Endothelial cell of umbilical vein (primary cell): ENCODE measurements around the gene TRIM22. TPM values are rescaled to one million over a fixed set of nuclear protein-coding genes. Genes with fewer than 3 reads are reported as not detected.

Source experiments
- BruUV-seq: library from RNA; stranded (reverse); fragments of 400-500 nt; replicated peaks from 2 replicates; lab custom pipeline; 2021; lab: Mats Ljungman, UMichigan
- CTCF ChIA-PET: fragments of 300-600, 350-600 bp; sonication (Branson Sonifier 250); formaldehyde crosslinking; loops from one replicate; lab custom pipeline; 2021; ENCODE audit warnings: antibody characterized with exemption, inconsistent platforms; lab: Charles Lee
- POLR2A ChIA-PET: fragments of 300-600, 350-600 bp; sonication (Branson Sonifier 250); formaldehyde crosslinking; loops from one replicate; lab custom pipeline; 2021; ENCODE audit warnings: antibody characterized with exemption, inconsistent platforms; lab: Charles Lee
- DNase-seq: peaks from one replicate; pipeline ENCODE4 v3.0.0-alpha.2; 2011; ENCODE audit warnings: low read depth, low spot score
- FAIRE-seq: peaks from 2 replicates; lab custom pipeline; 2011; peaks lifted over from hg19 to GRCh38; lab: Jason Lieb, UNC
- H2AFZ ChIP-seq: 2 replicates; pipeline ENCODE4 v1.6.0; 2012; ENCODE audit warnings: low read depth, low read length, control low read depth, inconsistent platforms
- H3K27ac ChIP-seq: 2 replicates; pipeline ENCODE4 v1.5.1; 2011; ENCODE audit warnings: low read depth, mild to moderate bottlenecking, control low read depth, low read length, moderate library complexity; ENCODE audit not compliant: insufficient read depth
- H3K27me3 ChIP-seq, 2 experiments: 2 replicates each; pipeline versions ENCODE4 v1.6.0 to v1.6.1; 2011; ENCODE audit warnings: low read length in 2 of 2, mixed read lengths in 1 of 2; ENCODE audit not compliant: control insufficient read depth in 2 of 2, insufficient read depth in 2 of 2
- H3K36me3 ChIP-seq, 2 experiments: 2 replicates in 1 of 2; 3 replicates in 1 of 2; pipeline ENCODE4 v1.5.1; 2011; ENCODE audit warnings: low read length in 2 of 2, mild to moderate bottlenecking in 1 of 2, moderate library complexity in 1 of 2; ENCODE audit not compliant: control insufficient read depth in 2 of 2, insufficient read depth in 2 of 2; ENCODE audit errors: extremely low read depth in 1 of 2
- H3K4me1 ChIP-seq: 3 replicates; pipeline ENCODE4 v1.5.1; 2011; ENCODE audit warnings: mild to moderate bottlenecking, low read length; ENCODE audit not compliant: control insufficient read depth, insufficient read depth; ENCODE audit errors: extremely low read depth
- H3K4me2 ChIP-seq: 2 replicates; pipeline ENCODE4 v1.6.1; 2011; ENCODE audit warnings: low read length, control low read depth, mixed read lengths; ENCODE audit not compliant: insufficient read depth
- H3K4me3 ChIP-seq, 3 experiments: fragments of 200-600 bp in 1 of 3; sonication (generic), shearing (Covaris generic) in 1 of 3; replicated peaks in 1 of 3; 2 replicates each; pipeline ENCODE4 v1.5.1; 2011 to 2016; ENCODE audit warnings: control low read depth in 3 of 3, low read length in 3 of 3, mild to moderate bottlenecking in 2 of 3, inconsistent platforms in 1 of 3, low read depth in 1 of 3, moderate library complexity in 1 of 3; ENCODE audit not compliant: insufficient read depth in 1 of 3
- H3K79me2 ChIP-seq: 2 replicates; pipeline ENCODE4 v1.6.0; 2012; ENCODE audit warnings: low read length, inconsistent platforms; ENCODE audit not compliant: control insufficient read depth, insufficient read depth
- H3K9ac ChIP-seq: replicated peaks from 2 replicates; pipeline ENCODE3; 2011; ENCODE audit warnings: low read length, control low read depth; ENCODE audit not compliant: insufficient read depth; ENCODE audit errors: extremely low read depth
- H3K9me1 ChIP-seq: replicated peaks from 3 replicates; pipeline ENCODE4 v1.6.0; 2011; ENCODE audit warnings: mild to moderate bottlenecking, low read length; ENCODE audit not compliant: control insufficient read depth, insufficient read depth; ENCODE audit errors: extremely low read depth
- H3K9me3 ChIP-seq: replicated peaks from 2 replicates; pipeline ENCODE4 v1.5.1; 2012; ENCODE audit warnings: low read length, inconsistent platforms; ENCODE audit not compliant: control insufficient read depth, insufficient read depth
- H4K20me1 ChIP-seq: replicated peaks from 2 replicates; pipeline ENCODE3; 2011; ENCODE audit warnings: mild to moderate bottlenecking, low read length; ENCODE audit not compliant: control insufficient read depth, insufficient read depth; ENCODE audit errors: extremely low read depth
- EZH2 ChIP-seq: IDR thresholded peaks from 2 replicates; pipeline ENCODE4 v1.6.1; 2012; ENCODE audit warnings: borderline replicate concordance, low read depth, mild to moderate bottlenecking, moderate library complexity, low read length, inconsistent platforms; ENCODE audit not compliant: severe bottlenecking
- FOS ChIP-seq: IDR thresholded peaks from 2 replicates; pipeline ENCODE4 v1.6.1; 2011; ENCODE audit warnings: mild to moderate bottlenecking, low read length, moderate library complexity, borderline replicate concordance; ENCODE audit not compliant: insufficient read depth
- GATA2 ChIP-seq: IDR thresholded peaks from 2 replicates; pipeline ENCODE4 v1.7.0; 2011; ENCODE audit warnings: low read depth, mild to moderate bottlenecking, moderate library complexity, mixed read lengths, low read length; ENCODE audit not compliant: insufficient read length, insufficient read depth
- JUN ChIP-seq: IDR thresholded peaks from 2 replicates; pipeline ENCODE4 v1.6.1; 2011; ENCODE audit warnings: borderline replicate concordance, low read depth; ENCODE audit not compliant: insufficient read length, insufficient read depth
- MYC ChIP-seq: IDR thresholded peaks from one replicate; pipeline ENCODE4 v1.6.1; 2011; ENCODE audit warnings: mild to moderate bottlenecking, low read depth, low read length
- POLR2A ChIP-seq: IDR thresholded peaks from 2 replicates; pipeline ENCODE4 v1.6.1; 2012; ENCODE audit warnings: low read depth, mild to moderate bottlenecking, control low read depth, low read length
- POLR2AphosphoS5 ChIP-seq: IDR thresholded peaks from 2 replicates; pipeline ENCODE4 v1.6.1; 2012; ENCODE audit warnings: low read depth, mild to moderate bottlenecking, control low read depth, low read length, moderate library complexity; ENCODE audit not compliant: insufficient read depth
- dilution Hi-C: fragments of 300-500 bp; cut with MboI; formaldehyde crosslinking; loops from one replicate; pipeline ENCODE4 v1.15.0; 2019; ENCODE audit warnings: low sequenced_read_pairs; ENCODE audit not compliant: extremely low pct_ligation_motif_present
- intact Hi-C: fragments of 100-400 bp; cut with micrococcal nuclease; formaldehyde crosslinking; loops from one replicate; pipeline ENCODE4 v1.10.0; 2022
- polyA plus RNA-seq, 4 experiments: library from polyadenylated mRNA; depleted of rRNA in 3 of 4; stranded (reverse) in 3 of 4; unstranded in 1 of 4; fragments of >200 nt; gene quantifications; 2 replicates each; pipeline versions ENCODE4 v1.2.1 to v1.2.3, GENCODE V29; 2011 to 2012; ENCODE audit warnings: missing spikeins in 1 of 4
- total RNA-seq: library from RNA; stranded (reverse); gene quantifications from 2 replicates; pipeline ENCODE4 v1.2.3, GENCODE V29; 2021
- TF ChIP-seq, protein P1 (sequence below): IDR thresholded peaks from 2 replicates; pipeline ENCODE4 v1.6.1; 2011; ENCODE audit not compliant: insufficient read depth, insufficient read length
- TF ChIP-seq, protein P2 (sequence below), 2 donors: IDR thresholded peaks; 1 replicate in 1 of 2; 2 replicates in 1 of 2; pipeline ENCODE4 v1.5.1; 2011; ENCODE audit warnings: low read length in 2 of 2, mild to moderate bottlenecking in 2 of 2, moderate library complexity in 2 of 2, control low read depth in 1 of 2, inconsistent platforms in 1 of 2, low read depth in 1 of 2; ENCODE audit not compliant: insufficient read depth in 1 of 2; ENCODE audit errors: extremely low read depth in 1 of 2

The TRIM22 gene
- total and polyA plus RNA-seq, 2 donors (not counting 3 experiments of a cell fraction or from before 2014, with no cell fraction given): 73.5 to 110 TPM

DNA sequence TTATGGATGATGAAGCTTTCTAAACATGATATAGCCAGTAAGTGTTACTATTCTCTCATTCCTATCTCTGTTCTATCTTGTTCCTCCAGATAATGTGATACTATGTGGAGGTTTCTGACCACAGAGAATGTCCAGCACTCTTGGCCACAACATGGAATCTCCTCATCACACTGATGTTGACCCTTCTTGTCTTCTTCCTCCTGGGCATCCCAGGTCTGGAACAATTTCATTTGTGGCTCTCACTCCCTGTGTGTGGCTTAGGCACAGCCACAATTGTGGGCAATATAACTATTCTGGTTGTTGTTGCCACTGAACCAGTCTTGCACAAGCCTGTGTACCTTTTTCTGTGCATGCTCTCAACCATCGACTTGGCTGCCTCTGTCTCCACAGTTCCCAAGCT is 36.8 kb downstream of the TRIM22 start:
- Histone ChIP-seq H3K4me2 (no peak overlapping the region), H3K36me3 (no peaks in the 10 kb centered on the region), H3K79me2 (no peaks in the 10 kb centered on the region), H3K9me3 (no peaks in the 10 kb centered on the region), H3K9me1 (no peaks in the 10 kb centered on the region), H2AFZ (no peak overlapping the region), H3K9ac (no peak overlapping the region), H3K4me1 (no peaks in the 10 kb centered on the region), H3K27me3 (peaks cover 0 to 5% of the 10 kb centered on the region in 2 experiments), H3K27ac (no peak overlapping the region), H4K20me1 (no peaks in the 10 kb centered on the region), H3K4me3 (no peak overlapping the region)
- FAIRE-seq (no peak), DNase-seq (no peak)
- TF ChIP-seq, protein P1, sequence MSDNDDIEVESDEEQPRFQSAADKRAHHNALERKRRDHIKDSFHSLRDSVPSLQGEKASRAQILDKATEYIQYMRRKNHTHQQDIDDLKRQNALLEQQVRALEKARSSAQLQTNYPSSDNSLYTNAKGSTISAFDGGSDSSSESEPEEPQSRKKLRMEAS: no peak
- TF ChIP-seq POLR2AphosphoS5 (no peak), MYC (no peak), GATA2 (no peak), FOS (no peak), JUN (no peak), POLR2A (no peak), EZH2 (no peak)
- TF ChIP-seq, protein P2, sequence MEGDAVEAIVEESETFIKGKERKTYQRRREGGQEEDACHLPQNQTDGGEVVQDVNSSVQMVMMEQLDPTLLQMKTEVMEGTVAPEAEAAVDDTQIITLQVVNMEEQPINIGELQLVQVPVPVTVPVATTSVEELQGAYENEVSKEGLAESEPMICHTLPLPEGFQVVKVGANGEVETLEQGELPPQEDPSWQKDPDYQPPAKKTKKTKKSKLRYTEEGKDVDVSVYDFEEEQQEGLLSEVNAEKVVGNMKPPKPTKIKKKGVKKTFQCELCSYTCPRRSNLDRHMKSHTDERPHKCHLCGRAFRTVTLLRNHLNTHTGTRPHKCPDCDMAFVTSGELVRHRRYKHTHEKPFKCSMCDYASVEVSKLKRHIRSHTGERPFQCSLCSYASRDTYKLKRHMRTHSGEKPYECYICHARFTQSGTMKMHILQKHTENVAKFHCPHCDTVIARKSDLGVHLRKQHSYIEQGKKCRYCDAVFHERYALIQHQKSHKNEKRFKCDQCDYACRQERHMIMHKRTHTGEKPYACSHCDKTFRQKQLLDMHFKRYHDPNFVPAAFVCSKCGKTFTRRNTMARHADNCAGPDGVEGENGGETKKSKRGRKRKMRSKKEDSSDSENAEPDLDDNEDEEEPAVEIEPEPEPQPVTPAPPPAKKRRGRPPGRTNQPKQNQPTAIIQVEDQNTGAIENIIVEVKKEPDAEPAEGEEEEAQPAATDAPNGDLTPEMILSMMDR (IDR thresholded peaks at IDR 0.05; ENCODE audit: extremely low read depth in 1 of 2, insufficient read depth in 1 of 2, low read depth in 1 of 2, low read length in 2 of 2): no peak
- dilution Hi-C loops (no loop called here), intact Hi-C loops (no loop called here)
- POLR2A ChIA-PET: no interaction called here
- BruUV-seq: no TSS peak
- CTCF ChIA-PET: interaction anchor here (1.5 kb wide), 1 partner anchor 21 kb away, joined by 3 read pairs; no protein-coding TSS in a partner anchor
